Activated T-cell treated with anti-CD3 and anti-CD28 coated beads for 1 hour (primary cell): ENCODE data around the gene SLC26A2.

Experiments
- DNase-seq: peaks from one replicate; pipeline ENCODE4 v3.0.0-alpha.2; 2020; ENCODE audit warnings: low read depth

SLC26A2 gene

DNA sequence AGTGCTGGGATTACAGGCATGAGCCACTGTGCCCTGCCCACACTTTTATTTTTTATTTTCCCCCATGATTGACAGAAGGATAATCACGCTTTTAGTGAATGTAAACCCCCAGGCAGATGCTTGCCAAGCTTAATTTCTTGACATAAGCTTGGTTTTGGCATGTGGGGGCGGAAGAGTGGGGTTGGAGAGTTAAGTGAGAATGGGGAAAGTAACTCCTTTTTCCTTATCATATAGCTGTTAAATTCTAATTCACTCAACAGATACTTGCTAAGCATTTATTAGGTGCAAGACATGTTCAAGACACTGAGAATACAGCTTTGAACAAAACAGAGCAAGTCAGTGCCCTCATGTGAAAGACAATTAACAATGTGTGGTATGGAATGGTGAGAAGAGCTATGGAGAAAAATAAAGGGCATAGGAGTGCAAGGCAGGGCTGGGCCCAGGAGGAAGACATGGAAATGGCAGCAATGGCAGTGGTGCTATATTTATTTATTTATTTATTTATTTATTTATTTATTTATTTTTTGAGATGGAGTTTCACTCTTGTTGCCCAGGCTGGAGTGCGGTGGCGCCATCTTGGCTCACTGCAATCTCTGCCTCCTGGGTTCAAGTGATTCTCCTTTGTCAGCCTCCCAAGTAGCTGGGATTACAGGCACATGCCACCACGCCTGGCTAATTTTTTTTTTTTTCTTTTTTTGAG lies 2.2 kb downstream of the SLC26A2 start:
- no peak for DNase-seq

DNA sequence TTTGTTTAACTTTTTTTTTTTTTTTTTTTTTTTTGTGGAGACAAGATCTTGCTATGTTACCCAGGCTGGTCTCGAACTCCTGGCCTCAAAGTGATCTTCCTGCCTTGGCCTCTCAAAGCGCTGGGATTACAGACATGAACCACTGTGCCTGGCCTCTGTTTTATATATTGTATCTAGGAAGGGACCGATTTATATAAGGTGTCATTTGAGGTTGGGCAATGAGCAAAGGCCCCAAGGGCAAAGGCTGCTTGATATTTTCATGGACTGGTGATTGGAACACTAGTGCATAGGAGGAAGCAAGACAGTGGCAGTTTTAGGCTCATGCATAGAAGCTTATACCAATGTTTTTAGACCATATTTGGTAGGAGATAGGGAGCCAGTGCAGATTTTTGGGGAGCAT lies 3.2 kb downstream of the SLC26A2 start:
- no peak for DNase-seq

DNA sequence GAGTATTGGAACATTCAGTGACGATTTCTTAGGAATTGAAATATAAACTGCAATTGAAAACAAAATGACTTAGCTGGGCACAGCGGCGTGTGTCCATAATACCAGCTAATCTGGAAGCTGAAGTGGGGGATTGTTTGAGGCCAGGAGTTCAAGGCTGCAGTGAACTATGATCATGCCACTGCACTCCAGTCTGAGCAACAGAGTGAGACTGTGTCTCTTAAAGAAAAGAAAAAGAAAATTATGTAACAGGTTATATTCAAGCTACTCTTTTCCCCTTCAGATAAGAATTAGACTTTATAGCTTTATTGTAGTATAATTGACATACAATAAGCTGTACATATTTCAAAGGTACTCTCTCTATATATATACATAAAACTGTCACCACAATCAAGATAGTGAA lies 6.4 kb downstream of the SLC26A2 start:
- DNase-seq, result no peak

DNA sequence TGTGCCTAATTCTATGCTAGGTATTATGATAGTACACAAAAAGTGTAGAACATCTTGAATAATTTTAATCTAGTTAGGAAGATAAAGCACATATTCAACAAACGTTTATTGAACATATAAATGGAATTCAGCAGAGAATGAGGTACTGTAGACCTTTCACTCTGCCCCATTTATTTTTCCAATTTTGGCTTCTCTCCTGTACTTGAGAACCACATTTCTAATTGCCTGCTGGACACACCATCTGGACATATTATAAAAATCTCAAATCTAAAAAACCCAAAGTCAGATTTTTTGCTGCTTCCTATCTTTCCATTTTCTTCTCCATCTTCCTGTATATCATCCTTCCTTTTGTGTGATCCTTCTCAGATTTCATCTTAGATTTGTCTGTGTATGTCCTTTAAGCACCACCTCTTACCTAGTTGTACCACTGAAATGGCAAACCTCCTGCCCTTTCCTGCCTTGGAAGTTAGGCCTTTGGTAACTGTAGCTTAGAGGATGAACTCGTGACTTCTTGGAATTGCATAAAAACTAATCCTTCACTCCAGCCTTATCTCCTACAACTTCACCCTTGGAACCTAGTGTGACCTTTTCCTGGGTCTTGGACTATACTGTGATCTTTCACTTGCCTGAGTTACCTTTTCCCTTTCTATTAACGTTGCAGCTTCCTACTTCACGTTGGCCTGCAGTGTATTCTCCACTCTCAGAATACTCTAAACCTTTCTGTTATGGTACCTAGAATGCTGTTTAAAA lies 8.8 kb downstream of the SLC26A2 start:
- no peak for DNase-seq

DNA sequence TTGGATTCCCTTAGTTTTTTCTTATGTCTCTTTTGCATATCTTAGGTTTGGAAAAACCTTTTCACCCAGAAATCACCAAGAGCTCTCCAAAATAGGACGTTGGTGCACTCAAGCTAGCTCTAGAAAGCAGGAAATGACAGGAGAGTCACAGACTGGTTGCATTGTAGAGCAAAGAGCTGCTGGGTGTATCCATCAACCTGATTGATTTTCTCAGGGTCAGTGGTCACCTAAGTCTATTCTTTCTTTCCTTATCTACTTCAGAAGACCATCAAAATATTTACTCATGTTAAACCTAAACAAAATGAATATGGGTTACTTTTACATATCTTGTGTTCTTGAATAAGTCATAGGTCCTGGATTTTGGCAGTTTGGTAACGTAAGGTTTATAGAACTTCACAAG lies 14.9 kb downstream of the SLC26A2 start:
- DNase-seq, result no peak

GRCh38 chr5:149979896-149980295 lies 19.3 kb downstream of the SLC26A2 start:
- DNase-seq, result no peak

DNA sequence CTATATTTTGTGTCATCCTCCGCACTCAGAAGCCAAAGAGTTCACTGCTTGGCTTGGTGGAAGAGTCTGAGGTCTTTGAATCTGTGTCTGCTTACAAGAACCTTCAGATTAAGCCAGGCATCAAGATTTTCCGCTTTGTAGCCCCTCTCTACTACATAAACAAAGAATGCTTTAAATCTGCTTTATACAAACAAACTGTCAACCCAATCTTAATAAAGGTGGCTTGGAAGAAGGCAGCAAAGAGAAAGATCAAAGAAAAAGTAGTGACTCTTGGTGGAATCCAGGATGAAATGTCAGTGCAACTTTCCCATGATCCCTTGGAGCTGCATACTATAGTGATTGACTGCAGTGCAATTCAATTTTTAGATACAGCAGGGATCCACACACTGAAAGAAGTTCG lies 20.6 kb downstream of the SLC26A2 start:
- DNase-seq, result no peak

DNA sequence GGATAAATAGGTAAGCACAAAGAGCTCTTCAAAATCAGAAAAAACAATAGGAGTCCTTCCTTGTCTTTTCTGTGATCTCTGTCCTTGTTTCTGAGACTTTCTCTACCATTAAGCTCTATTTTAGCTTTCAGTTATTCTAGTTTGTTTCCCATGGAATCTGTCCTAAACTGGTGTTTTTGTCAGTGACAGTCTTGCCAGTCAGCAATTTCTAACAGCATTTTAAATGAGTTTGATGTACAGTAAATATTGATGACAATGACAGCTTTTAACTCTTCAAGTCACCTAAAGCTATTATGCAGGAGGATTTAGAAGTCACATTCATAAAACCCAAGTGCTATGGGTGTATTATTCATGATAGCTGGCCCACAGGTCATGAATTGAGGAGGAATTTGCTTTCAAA lies 21.9 kb downstream of the SLC26A2 start:
- no peak for DNase-seq

DNA sequence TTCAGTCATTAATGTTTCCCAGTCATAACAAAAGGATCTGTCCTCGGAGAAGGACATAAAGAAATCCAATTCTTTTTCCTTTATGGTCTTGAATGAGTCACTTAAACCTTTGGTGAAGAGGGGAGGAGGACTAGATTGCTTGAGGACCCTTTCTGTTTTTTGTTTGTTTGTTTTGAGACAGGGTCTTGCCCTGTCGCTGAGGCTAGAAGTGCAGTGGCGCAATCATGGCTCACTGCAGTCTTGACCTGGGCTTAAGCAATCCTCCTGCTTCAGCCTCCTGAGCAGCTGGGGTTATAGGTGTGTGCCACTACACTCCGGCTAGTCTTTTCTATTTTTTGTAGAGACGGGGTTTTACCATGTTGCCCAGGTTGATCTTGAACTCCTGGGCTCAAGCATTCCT lies 27.6 kb downstream of the SLC26A2 start:
- no peak for DNase-seq

GRCh38 chr5:149990518-149991376 lies 30.2 kb downstream of the SLC26A2 start:
- peak; percentile 59 for DNase-seq

DNA sequence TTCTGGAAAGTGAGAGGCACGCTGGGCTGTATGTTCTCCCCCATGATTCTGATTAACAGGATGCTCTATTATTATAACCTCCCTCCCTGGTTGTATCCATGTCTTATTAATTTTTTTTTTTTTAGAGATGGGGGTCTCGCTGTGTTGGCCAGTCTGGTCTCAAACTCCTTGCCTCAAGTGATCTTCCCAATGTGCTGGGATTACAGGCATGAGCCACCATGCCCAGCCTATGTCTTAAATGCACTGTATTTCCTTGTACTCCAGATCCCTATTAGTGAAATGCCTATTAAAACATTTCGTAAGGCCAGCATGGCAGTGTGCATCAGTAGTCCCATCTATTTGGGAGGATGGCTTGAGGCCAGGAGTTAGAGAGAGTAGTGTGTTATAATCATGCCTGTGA lies 32.9 kb downstream of the SLC26A2 start:
- no peak for DNase-seq

DNA sequence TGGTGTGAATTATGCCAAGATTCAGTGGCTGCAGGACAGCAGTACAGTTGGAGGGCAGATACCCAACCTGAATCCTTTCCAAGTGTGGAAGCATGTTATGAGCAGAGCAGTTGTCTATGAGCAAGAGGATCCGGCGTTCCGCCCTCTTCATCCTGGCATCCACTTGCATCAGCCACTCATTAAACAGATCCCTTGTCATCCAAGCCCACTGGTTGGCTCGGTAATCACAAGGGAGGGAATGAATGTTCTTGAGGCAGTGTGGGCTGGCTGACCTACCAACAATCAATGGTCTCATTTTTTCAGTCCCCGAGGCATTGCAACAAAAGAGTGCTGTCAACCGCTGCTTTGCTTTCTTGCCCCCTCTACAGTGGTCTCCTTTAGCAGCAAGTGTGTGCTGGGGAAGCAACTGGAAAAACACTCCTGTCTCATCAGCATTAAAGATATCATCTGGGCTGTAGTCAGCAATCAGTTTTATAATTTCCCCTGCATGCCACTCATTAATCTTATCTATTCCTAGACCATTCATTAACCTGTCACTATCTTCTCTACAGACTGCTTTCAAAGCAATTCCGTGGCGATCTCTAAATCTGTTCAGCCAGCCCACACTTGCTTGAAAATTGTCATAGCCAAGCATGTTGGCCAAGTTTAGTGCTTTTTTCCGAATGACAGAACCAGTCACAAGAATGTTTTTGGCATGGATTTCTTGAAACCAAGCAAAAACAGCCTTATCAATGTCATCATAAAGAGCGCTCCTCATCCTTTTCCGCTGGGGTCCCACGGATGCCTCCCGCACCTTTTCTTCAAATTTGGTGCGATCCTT lies 35.0 kb downstream of the SLC26A2 start:
- DNase-seq, result no peak

DNA sequence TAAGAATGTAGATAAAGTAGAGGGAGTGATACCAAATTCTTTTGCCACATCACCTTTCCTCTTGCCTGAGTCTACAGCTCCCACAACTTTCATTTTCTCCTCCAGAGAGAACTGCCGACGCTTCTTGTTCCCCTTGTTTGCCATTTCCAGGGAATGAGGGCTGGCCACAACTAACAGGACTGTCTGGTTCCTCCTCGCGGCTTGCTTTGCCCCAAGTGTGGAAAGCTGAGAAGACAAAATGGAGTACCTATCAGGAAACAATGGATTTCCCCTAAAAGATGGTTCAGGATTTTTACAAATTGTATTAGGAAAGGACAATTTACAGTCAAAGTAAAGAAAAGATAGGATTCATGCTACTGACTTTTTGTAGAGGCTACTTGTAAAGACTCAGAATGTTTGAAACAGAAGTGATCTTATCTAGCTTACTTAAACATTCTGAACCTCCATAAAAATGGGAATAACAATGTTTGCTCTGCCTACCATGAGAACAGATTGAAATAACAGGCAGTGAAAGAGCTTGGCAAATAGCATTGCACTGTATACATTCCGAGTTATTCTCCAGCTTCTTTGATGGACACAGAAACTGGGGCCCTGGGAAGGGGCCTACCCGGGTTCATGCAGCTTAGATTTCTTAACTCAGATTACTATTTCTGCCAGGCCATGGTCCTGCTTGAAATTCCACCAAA lies 35.8 kb downstream of the SLC26A2 start:
- DNase-seq, result no peak

GRCh38 chr5:149998281-149998680 lies 37.7 kb downstream of the SLC26A2 start:
- DNase-seq, result no peak

- DNase-seq, result no peak
Measured at GRCh38 chr5:149999359-149999758, 38.8 kb downstream of the SLC26A2 start.

GRCh38 chr5:149999866-150000255 lies 39.3 kb downstream of the SLC26A2 start:
- DNase-seq, result no peak

DNA sequence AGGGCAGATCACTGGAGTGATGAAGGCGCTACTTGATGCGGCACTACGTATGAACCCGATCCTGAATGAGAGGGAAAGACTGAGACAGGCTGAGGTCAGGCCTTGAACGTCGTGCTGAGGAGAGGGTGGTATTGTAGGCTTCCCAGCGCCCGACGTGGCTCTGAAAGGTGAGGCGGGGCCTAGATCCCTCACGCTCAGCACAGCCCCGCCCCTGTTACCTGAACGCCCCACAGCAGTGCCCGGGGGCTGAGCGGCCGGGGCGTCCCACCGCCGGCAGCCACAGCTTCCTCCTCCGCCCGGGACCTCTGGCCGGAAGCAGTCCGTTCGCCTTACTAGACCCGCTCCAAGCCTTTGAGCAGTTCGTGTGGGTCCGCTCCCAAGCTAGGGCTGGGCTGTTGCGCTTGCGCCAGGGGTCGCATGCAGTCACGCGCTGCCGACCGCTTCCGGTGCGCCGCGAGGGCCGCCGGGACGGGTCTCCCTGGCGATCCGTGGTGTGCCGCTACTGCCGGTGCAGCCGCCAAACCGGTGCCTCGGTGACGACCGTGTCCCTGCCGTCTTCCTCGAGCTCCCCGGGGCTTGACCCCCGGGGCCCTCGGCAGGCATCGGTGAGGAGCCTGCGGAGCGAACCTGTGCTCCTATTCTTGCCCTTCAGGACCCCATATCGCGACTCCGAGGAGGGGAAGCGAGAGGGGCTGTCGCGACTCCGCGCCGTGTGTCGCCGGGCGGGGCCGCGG lies 39.9 kb downstream of the SLC26A2 start, which contains the start of the genes HMGXB3 and TIGD6:
TSS of gene HMGXB3 (plus strand) at position 484 of the 734 bp plus-strand sequence. CDS start 4,114 bp downstream, outside the sequence.
TSS of gene TIGD6 (minus strand) at position 399 of the 734 bp plus-strand sequence. CDS start 4,306 bp downstream, outside the sequence.
- peak; percentile 72 for DNase-seq

- peak; percentile 21 for DNase-seq
Measured at GRCh38 chr5:150000990-150001659, 40.6 kb downstream of the SLC26A2 start.

DNA sequence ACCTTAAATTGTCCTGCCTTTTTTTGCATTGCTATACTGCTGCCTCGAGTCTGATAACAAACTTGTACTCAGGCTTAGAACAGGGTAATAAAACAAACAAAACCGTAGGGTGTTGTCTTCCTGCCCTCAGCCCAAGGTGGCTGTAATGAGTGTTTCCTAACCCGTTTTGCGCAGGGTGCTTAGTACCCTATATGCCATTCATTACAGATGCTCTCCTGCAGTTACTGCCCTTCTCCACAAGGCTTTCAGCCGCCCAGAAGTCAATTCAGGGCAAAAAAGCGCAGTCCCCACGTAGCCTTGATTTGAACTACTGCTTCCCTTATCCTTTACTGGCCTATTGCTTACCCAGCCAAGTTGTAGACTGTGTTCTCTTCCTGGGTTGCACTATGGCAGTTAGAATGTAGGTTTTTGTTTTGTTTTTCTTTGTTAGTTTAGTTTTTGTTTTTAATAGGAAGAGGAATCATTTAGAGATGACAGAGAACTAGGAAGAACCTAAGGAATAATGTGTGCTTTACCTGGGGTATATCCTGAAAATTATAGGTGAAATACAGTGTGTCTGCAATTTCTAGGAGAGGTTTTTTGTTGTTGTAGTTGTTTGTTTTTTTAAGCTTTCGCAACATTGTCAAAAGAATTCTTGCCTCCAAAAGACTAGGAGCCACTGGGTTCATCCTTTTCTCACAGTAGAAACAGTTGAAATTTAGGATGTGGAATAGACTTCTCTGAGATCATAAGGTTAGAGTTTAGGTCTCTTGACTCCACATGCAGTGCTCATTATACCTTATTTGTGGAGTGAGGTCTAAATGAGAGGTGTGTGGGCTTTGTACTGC lies 41.3 kb downstream of the SLC26A2 start:
- DNase-seq, result peak; percentile 41
